GM21526 (cell line): ENCODE results near the gene C6orf120.
"Not testable (repeated sequence)": the region's sequence is repeated elsewhere in the genome, so short reads cannot be mapped to it uniquely, and the experiment has no call there.

Experiments used
- ATAC-seq: cut with Tn5 transposase; IDR thresholded peaks from one replicate; pipeline ENCODE4 v1.9.1; 2021; ENCODE audit warnings: moderate library complexity; ENCODE audit not compliant: unreplicated experiment, low FRiP score

Gene C6orf120

GRCh38 chr6:169677096-169677495 lies 24.8 kb upstream of the C6orf120 start:
- no peak for ATAC-seq

- ATAC-seq = no peak
Observed at GRCh38 chr6:169678342-169678741, 23.6 kb upstream of the C6orf120 start.

GRCh38 chr6:169684056-169684455 lies 17.9 kb upstream of the C6orf120 start:
- ATAC-seq = no peak

- no peak for ATAC-seq
Observed at GRCh38 chr6:169685860-169686259, 16.1 kb upstream of the C6orf120 start.

- no peak for ATAC-seq
Observed at GRCh38 chr6:169689287-169689686, 12.6 kb upstream of the C6orf120 start.

GRCh38 chr6:169691260-169691659 lies 10.7 kb upstream of the C6orf120 start:
- ATAC-seq = no peak

- ATAC-seq = no peak
Observed at GRCh38 chr6:169692516-169692915, 9.4 kb upstream of the C6orf120 start.

- ATAC-seq = no peak
Observed at GRCh38 chr6:169695131-169695530, 6.8 kb upstream of the C6orf120 start.

- ATAC-seq = not testable (repeated sequence)
Observed at GRCh38 chr6:169697115-169697514, 4.8 kb upstream of the C6orf120 start.

GRCh38 chr6:169700296-169700695 lies 1.6 kb upstream of the C6orf120 start:
- no peak for ATAC-seq

- ATAC-seq = no peak
Observed at GRCh38 chr6:169701311-169701953, 494 bp upstream of the C6orf120 start.

GRCh38 chr6:169702840-169703246 lies 917 bp downstream of the C6orf120 start:
- ATAC-seq = peak; percentile 8

GRCh38 chr6:169707772-169708171 lies 5.8 kb downstream of the C6orf120 start:
- no peak for ATAC-seq

- no peak for ATAC-seq
Observed at GRCh38 chr6:169709293-169709692, 7.4 kb downstream of the C6orf120 start.

GRCh38 chr6:169710009-169710408 lies 8.1 kb downstream of the C6orf120 start:
- no peak for ATAC-seq

GRCh38 chr6:169714178-169714577 lies 12.3 kb downstream of the C6orf120 start:
- ATAC-seq = no peak

- ATAC-seq = no peak
Observed at GRCh38 chr6:169714595-169714994, 12.7 kb downstream of the C6orf120 start.

GRCh38 chr6:169719117-169719516 lies 17.2 kb downstream of the C6orf120 start:
- ATAC-seq = no peak

- no peak for ATAC-seq
Observed at GRCh38 chr6:169720207-169720855, 18.4 kb downstream of the C6orf120 start.

- peak; percentile 28 for ATAC-seq
Observed at GRCh38 chr6:169722362-169723199, 20.7 kb downstream of the C6orf120 start.

GRCh38 chr6:169723200-169723909 lies 21.4 kb downstream of the C6orf120 start:
- ATAC-seq = peak; percentile 43
